Lung microvascular endothelial cell (primary cell): ENCODE measurements around the gene POLD4. TPM values are rescaled to one million over a fixed set of nuclear protein-coding genes. Genes with fewer than 3 reads are reported as not detected.

ENCODE experiments used
- DNase-seq, 2 donors: peaks; one replicate each; pipeline versions ENCODE4 v3.0.0 to v3.0.0-alpha.2; 2010; ENCODE audit warnings: low read depth in 2 of 2
- total RNA-seq: library from RNA; depleted of rRNA; stranded (reverse); fragments of >200 nt; gene quantifications from 2 replicates; pipeline ENCODE4 v1.2.1, GENCODE V29; 2014

Gene POLD4
- total RNA-seq, 1 donor from 2014 or later, result 33.5 TPM

- peak; percentile 54 to 66 for DNase-seq
These were observed 18.0 kb upstream of the POLD4 start for GRCh38 chr11:67371189-67371910.

- DNase-seq, result peak in 1 of 2 donors; percentile 67
These were observed 17.2 kb upstream of the POLD4 start for GRCh38 chr11:67370351-67371076.

- DNase-seq, result no peak
These were observed 16.5 kb upstream of the POLD4 start for GRCh38 chr11:67369801-67370284.

DNA sequence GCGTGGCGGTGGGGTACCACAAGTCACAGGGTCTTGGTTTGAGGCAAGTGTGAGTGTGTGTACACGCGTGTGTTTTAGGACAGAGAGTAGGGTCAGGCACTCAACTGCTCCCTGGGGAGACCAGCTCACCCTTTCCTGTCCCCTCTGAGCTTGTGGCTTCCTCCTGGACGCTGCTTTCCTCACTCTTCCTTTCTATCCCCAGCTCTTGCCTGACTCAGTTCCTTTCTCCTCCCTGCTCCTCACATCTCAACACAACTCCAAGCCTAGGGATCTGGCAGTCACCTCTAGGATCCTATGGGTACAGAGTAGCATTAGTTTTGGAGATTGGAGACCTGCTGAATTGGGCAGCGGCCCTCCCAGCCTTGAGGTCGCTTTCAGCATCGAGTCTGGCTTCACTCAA lies 15.9 kb upstream of the POLD4 start:
- DNase-seq, result no peak

DNA sequence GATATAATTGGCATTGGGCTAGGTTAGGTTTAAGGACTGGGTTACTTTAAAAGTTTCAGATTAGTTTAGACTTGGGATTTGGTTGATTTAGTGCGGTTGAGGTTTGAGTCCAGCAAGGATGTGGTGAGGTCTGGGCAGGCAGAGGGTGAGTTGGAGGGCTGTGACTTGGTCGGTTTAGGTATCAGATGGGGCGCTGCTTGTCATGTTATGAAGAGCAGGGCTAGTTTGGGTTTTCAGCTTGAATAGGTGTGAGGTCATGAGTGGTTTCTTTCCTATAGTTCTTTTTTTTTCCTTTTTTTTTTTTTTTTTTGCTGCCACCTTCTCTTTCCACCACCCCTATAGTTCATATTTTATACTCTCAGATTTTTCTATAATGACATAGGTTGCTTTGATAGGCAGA lies 15.3 kb upstream of the POLD4 start:
- no peak for DNase-seq

GRCh38 chr11:67367761-67368227 lies 14.4 kb upstream of the POLD4 start:
- DNase-seq, result no peak

DNA sequence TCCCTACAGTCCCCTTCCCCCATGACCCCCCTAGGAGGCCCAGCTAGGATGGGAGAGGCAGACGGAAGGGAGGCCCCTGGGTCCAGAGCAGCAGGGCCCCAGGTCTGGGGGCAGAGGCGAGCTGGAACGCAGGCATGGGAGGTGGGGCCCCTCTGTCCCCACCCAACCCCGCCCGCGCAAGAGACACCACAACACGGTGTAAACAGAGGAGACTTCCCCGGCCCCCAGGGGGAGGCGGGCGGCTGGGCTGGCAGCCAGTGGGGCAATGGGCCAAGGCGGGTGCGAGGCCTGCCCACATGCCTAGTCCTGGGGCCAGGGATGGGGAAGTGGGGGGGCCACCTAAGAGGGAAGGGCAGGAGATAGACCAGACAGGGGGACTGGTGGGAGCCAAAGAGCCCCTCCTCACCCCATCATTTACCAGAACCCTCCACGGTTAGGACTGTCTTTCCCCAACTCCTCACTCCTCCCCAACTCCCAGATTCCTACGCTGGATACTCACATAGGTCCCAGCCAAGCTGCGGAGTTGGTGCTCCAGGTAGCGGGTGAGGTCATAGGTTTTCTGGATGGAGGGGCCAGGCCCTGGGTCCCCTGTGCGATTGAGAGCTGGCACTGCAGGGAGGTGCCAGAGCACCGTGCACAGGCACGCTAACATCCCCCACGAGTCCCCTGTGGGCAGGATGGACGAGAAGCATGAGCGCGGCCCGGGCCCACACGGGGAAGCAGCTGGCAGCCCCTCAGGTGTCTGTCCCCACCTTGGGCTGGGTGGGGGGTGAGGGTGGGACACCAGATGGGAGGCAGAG lies 13.8 kb upstream of the POLD4 start:
- no peak for DNase-seq

GRCh38 chr11:67366546-67366945 lies 13.2 kb upstream of the POLD4 start:
- DNase-seq, result no peak

- DNase-seq, result no peak
These were observed 12.5 kb upstream of the POLD4 start for GRCh38 chr11:67365736-67366444.

- no peak for DNase-seq
These were observed 11.7 kb upstream of the POLD4 start for GRCh38 chr11:67364783-67365722.

DNA sequence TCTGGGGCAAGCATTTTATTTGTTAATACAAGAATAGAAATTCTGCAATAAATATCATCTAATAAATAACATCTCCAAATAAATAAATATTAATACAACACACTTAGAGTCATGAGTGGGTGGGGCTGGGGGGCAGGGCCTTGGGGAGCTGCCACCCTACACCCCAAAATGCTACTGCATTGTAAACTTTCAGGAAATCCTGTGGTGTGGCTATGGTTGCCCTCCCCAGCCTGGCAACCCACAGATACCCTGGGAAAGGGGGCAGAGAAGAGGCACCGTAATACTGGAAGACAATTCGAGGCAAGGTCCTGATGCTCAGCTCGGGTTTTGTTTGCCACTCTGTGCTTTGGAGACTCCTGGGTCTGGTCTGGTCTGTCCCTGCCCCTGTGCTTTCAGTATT lies 10.8 kb upstream of the POLD4 start:
- no peak for DNase-seq

DNA sequence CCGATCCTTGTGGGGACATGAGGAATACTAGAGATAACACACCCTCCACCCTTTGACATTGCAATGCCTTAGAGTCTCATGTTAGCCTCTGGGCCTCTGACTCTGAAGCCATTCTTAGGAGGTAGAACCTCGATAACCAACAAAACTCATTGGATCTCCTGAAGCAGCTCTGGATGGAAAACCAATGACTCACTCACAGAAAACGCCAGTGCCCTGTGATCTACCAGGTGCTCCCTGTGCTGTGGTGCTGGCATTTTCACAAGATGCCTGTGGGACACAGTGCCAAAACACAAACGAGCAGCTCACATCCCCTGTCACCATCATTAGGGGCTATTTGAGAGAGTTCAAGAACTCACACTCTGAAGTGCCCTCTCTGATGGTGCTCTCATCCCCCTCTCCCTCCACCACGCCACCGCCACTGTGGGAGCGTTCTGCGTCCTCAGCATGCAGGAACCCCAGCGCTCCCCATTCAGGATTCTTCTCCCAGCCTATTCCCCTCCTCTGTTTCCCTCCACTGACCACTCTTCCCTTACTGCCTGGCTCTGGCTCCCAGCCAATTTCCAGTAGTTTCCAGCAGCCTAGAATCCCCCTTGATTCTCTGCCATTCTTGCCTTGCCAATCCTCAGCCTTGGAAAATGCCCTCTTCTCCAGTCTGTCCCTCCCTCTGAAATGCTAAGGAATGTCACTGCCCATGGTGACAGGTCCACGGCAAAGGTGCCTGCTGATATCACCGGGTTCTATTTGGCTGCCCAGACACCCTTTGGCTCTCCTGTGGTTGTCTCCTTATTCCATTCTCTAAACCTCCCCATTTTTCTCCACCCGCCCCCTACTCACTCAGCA lies 4.7 kb upstream of the POLD4 start:
- no peak for DNase-seq

- peak; percentile 79 to 81 for DNase-seq
These were observed 3.7 kb upstream of the POLD4 start for GRCh38 chr11:67356864-67357561.

GRCh38 chr11:67356387-67356863 lies 3.1 kb upstream of the POLD4 start:
- no peak for DNase-seq

- no peak for DNase-seq
These were observed 2.5 kb upstream of the POLD4 start for GRCh38 chr11:67355794-67356386.

DNA sequence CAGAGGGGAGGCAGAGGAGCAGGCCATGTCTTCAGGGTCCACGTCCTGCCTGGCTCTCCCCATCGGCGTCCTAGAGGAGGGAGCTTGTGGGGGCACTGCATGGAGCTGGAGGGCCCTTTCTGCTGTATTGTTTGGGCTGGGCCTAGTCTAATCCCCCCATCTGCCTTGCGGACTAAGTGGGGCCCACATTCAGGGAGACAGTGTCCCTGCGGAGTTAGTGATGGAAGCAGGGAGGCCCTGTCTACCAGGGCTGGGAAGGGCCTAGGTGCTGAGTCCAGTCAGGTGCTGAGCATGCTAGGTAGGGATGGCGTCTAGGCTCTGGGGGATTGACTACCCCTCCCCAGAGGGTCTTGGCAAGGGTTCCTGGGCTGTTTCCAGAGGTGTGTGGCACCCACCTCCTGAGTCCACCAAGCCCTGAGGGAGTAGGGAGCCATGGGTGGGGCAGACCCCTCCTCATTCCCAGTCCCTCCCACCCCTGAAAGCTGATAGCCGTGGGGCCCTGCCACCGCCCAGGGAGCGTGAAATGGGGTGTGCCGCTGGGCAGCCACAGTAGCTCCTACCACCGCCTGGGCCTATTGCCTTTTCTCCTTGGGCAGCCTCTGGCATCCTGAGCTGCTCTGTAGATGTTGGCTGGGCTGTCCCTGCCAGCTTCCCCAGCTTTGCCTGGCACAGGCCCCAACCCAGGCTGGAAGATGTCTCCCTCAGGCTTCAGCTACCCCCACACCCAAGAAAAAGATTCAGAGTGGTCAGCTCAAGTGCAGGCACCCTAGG lies 1.9 kb upstream of the POLD4 start:
- no peak for DNase-seq
